Mucosa of descending colon (tissue), 3 donors: ENCODE results near the gene COL15A1. TPM values are rescaled to one million over a fixed set of nuclear protein-coding genes. Genes with fewer than 3 reads are reported as not detected.
A peak's percentile ranks its signal among the peaks of the same experiment; 100 is the strongest.

Experiments used
- ATAC-seq: fragments of 200-7000 bp; cut with Tn5 transposase; one replicate; pipeline ENCODE4 v1.9.1; 2020; ENCODE audit warnings: mild to moderate bottlenecking, moderate library complexity
- DNase-seq, 3 donors: peaks; one replicate each; pipeline ENCODE4 v3.0.0-alpha.2; 2020
- H3K36me3 ChIP-seq: fragments of 200-600 bp; one replicate; pipeline ENCODE4 v1.8.0; 2021; ENCODE audit warnings: low read depth, mild to moderate bottlenecking
- H3K4me1 ChIP-seq: fragments of 200-600 bp; one replicate; pipeline ENCODE4 v1.8.0; 2021; ENCODE audit warnings: low read depth, mild to moderate bottlenecking
- H3K4me3 ChIP-seq: fragments of 200-600 bp; one replicate; pipeline ENCODE4 v1.8.0; 2021; ENCODE audit warnings: mild to moderate bottlenecking
- H3K9me3 ChIP-seq: fragments of 200-600 bp; one replicate; pipeline ENCODE4 v1.8.0; 2021; ENCODE audit warnings: mild to moderate bottlenecking
- intact Hi-C, 2 donors: fragments of 100-400 bp; cut with DNase I in 1 of 2; cut with micrococcal nuclease in 1 of 2; formaldehyde crosslinking; loops; one replicate each; pipeline versions ENCODE4 v1.11.0 to v1.11.1; 2022; cut with DNase I, micrococcal nuclease
- total RNA-seq, 3 donors: library from RNA; stranded (reverse); fragmentation: NEBNext Ultra II Directional in 2 of 3; extraction: Animal tissue kit (Norgen Biotek cat#: 25700) in 2 of 3; gene quantifications; one replicate each; pipeline versions ENCODE4 v1.2.1 to v1.2.4, GENCODE V29; 2021 to 2023
- TF ChIP-seq, protein P1 (sequence below): fragments of 200-600 bp; IDR thresholded peaks from one replicate; pipeline ENCODE4 v1.8.0; 2022; ENCODE audit warnings: antibody characterized with exemption, mild to moderate bottlenecking
- donor health status: DM: no; HTN: no; CAD: no; lungs with moderate emphysema.
- donor health status: DM: no; HTN: no; CAD: no.
- donor health status: DM: no; HTN: yes; CAD: no.

The COL15A1 gene
- total RNA-seq, 3 donors from 2014 or later: 4.2 to 43.4 (median 11.2) TPM

DNA sequence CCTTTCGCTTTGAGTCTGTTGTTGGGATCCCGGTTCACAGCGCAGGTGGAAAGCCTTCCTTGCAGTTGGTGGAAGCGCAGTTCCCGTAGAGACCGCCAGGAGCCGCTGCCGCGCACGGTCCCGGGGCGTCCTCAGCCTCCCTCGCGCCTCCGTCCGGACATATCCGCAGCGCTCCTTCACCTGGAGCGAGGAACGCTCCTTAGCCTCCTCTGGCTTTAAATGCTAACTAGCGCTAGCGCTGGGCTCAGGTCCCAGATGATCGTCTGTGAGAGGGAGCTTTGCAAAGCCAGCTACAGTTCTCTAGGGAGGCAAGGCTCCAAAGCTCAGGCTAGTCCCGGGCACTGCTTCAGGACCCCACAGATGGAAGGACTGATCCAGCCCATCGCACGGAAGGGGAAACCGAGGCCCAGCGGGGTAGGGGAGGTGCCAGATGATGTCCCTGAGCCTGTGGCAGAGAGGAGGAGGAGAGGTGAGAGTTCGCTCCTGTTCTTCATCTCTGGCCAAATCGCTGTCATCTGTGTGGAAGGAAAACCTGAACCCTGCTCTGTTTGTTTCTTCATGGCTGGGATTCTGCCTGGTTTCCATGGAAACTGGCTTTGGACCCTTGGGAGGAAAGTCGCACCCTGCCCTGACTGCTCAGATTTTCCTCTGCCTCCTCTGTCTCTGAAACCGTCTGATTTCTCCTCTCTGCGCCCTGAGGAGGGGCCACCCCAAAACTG is 31.4 kb downstream of the COL15A1 start:
- DNase-seq: peak; percentile 82 to 92 (median 92)
- Histone ChIP-seq H3K4me3 (no peak overlapping the region), H3K4me1 (peaks cover 5% of the 10 kb centered on the region), H3K9me3 (no peaks in the 10 kb centered on the region), H3K36me3 (no peaks in the 10 kb centered on the region)
- intact Hi-C loops: loop anchor here in 1 of 2 donors (10.0 kb wide), 1 partner anchor 170 kb away; no protein-coding TSS in a partner anchor
- TF ChIP-seq, protein P1, sequence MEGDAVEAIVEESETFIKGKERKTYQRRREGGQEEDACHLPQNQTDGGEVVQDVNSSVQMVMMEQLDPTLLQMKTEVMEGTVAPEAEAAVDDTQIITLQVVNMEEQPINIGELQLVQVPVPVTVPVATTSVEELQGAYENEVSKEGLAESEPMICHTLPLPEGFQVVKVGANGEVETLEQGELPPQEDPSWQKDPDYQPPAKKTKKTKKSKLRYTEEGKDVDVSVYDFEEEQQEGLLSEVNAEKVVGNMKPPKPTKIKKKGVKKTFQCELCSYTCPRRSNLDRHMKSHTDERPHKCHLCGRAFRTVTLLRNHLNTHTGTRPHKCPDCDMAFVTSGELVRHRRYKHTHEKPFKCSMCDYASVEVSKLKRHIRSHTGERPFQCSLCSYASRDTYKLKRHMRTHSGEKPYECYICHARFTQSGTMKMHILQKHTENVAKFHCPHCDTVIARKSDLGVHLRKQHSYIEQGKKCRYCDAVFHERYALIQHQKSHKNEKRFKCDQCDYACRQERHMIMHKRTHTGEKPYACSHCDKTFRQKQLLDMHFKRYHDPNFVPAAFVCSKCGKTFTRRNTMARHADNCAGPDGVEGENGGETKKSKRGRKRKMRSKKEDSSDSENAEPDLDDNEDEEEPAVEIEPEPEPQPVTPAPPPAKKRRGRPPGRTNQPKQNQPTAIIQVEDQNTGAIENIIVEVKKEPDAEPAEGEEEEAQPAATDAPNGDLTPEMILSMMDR: peak; percentile 99
- ATAC-seq: peak; percentile 97

DNA sequence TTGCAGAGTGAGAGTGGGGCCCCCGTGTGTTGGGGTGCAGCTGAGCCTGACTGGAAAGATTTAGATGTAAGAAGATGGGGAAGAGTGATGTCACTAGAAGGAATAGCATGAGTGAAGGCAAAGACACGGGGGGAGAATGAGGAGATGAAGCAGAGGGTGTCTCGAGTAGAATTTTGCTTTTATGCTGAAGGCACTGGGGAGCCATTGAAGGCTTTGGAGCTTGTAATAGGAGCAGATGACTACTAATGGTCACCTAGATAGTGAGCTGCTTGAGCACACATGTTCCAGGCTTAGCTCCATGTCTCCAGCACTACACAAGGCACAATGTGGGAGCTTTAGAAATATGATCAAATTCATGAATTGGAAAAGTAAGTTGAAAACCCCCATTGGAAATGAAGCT is 32.1 kb downstream of the COL15A1 start:
- H3K36me3 ChIP-seq: no peaks in the 10 kb centered on the region
- H3K4me1 ChIP-seq: peaks cover 5% of the 10 kb centered on the region
- TF ChIP-seq, protein P1: no peak
- DNase-seq (no peak), ATAC-seq (no peak)
- H3K4me3 ChIP-seq: no peak overlapping the region
- no peaks in the 10 kb centered on the region for H3K9me3 ChIP-seq
- intact Hi-C loops: loop anchor here in 1 of 2 donors (10.0 kb wide), 1 partner anchor 169 kb away; no protein-coding TSS in a partner anchor

DNA sequence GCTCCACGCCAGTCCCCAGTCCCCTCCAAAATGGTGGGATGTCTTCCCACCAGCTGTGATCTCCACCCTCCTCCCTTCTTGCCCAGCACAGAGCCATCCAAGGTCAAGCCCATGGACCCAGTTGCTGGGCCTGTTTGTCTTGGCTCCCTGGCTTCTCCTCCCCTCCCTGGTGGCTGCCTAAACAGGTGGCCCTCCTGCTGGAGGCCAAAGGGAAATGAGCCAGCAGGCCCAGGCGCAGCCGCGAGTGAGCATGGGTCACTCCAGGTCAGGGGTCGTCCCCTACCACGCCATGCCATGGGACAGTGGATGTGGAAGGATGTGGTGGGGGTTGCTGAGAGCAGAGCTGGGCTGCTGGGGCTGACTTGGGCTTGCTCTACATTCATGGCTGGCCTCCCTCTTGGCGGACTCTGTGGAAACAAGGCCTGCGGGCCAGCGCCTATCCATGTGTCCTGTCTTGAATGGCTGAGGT is 33.6 kb downstream of the COL15A1 start:
- ATAC-seq: no peak
- intact Hi-C loops: loop anchor here in 1 of 2 donors (10.0 kb wide), 1 partner anchor 168 kb away; no protein-coding TSS in a partner anchor
- DNase-seq: no peak
- Histone ChIP-seq H3K36me3 (no peaks in the 10 kb centered on the region), H3K4me3 (no peak overlapping the region), H3K9me3 (no peaks in the 10 kb centered on the region), H3K4me1 (peaks cover 5% of the 10 kb centered on the region)
- TF ChIP-seq, protein P1: no peak

DNA sequence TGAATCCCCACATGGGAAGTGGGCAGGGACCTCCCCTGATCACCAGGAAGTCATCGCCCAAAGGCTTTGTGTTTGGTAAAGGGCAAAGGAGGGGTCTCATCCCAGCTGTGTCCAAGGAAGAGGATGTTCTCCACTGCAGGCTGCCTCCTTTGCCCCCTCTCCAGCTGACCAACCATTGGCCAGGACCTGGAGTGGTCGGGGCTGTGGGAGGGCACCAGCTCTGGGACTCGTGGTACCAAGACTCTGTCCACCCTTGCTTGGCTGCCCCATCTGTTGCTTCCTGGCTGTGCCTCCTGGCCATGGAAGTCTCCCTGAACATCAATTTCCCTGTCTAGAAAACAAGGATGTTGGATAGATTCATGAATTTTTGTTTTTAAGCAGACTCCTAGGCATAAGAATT is 34.1 kb downstream of the COL15A1 start:
- Histone ChIP-seq H3K9me3 (no peaks in the 10 kb centered on the region), H3K4me3 (no peak overlapping the region), H3K4me1 (peaks cover 5% of the 10 kb centered on the region), H3K36me3 (no peaks in the 10 kb centered on the region)
- intact Hi-C loops: loop anchor here in 1 of 2 donors (10.0 kb wide), 1 partner anchor 167 kb away; no protein-coding TSS in a partner anchor
- DNase-seq (no peak), ATAC-seq (no peak)
- TF ChIP-seq, protein P1: no peak

DNA sequence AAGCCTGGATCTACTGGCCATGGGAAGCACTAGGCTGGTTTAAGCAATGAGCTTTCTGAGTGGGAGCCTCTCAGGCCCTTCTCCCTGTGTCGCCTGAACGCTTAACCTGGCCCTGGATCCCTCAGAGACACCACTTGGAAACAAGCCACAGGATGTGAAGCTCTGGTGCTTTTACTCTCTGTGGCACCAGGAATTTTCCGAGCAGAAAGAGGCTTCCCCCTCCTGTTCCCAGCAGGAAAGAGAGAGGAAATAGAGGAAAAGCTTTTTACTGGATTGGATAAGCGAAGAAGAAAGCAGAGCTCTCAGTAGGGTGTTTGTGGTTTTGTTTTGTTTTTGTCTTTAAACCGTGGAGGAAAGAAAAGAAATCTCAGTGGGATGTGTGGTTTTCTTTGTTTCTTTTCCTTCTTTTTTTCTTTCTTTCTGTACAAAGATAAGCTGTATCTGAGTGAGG is 34.5 kb downstream of the COL15A1 start:
- intact Hi-C loops: loop anchor here in 1 of 2 donors (10.0 kb wide), 1 partner anchor 167 kb away; no protein-coding TSS in a partner anchor
- Histone ChIP-seq H3K4me1 (peaks cover 5% of the 10 kb centered on the region), H3K36me3 (no peaks in the 10 kb centered on the region), H3K4me3 (no peak overlapping the region), H3K9me3 (no peaks in the 10 kb centered on the region)
- ATAC-seq (no peak), DNase-seq (no peak)
- TF ChIP-seq, protein P1: no peak
